Activated CD4-positive, alpha-beta memory T cell treated with anti-CD3 and anti-CD28 coated beads for 36 hours (primary cell): ENCODE data around the gene NOC4L. TPM values are rescaled to one million over a fixed set of nuclear protein-coding genes. Genes with fewer than 3 reads are reported as not detected.

Experiments
- CTCF ChIA-PET: fragments of 350-600 bp; sonication (Branson Sonifier 250); formaldehyde crosslinking; loops from one replicate; lab custom pipeline; 2021; ENCODE audit warnings: antibody characterized with exemption, inconsistent platforms; lab: Charles Lee
- POLR2A ChIA-PET: fragments of 350-600 bp; sonication (Branson Sonifier 250); formaldehyde crosslinking; loops from one replicate; lab custom pipeline; 2021; ENCODE audit warnings: antibody characterized with exemption; lab: Charles Lee
- DNase-seq: peaks from one replicate; pipeline ENCODE4 v3.0.0-alpha.2; 2020
- H3K27ac Mint-ChIP-seq: one replicate; pipeline ENCODE4 v1.8.0; 2021; ENCODE audit warnings: mixed read lengths
- H3K27me3 Mint-ChIP-seq: one replicate; pipeline ENCODE4 v1.8.0; 2021; ENCODE audit warnings: mixed read lengths
- H3K36me3 Mint-ChIP-seq: one replicate; pipeline ENCODE4 v1.8.0; 2021; ENCODE audit warnings: mixed read lengths
- H3K4me1 Mint-ChIP-seq: one replicate; pipeline ENCODE4 v1.8.0; 2021; ENCODE audit warnings: low read depth, mixed read lengths
- H3K4me3 Mint-ChIP-seq: one replicate; pipeline ENCODE4 v1.8.0; 2021; ENCODE audit warnings: mild to moderate bottlenecking, mixed read lengths
- H3K9me3 Mint-ChIP-seq: one replicate; pipeline ENCODE4 v1.8.0; 2021; ENCODE audit warnings: mixed read lengths
- intact Hi-C: fragments of 100-400 bp; cut with micrococcal nuclease; formaldehyde crosslinking; loops from one replicate; pipeline ENCODE4 v1.15.1; 2023
- total RNA-seq, 2 experiments: library from RNA; stranded (reverse); gene quantifications; one replicate each; pipeline ENCODE4 v1.2.3, GENCODE V29; 2021

The NOC4L gene
- total RNA-seq, 2 experiments from 2014 or later: 29.8 to 30.5 TPM

- no peak overlapping the region for H3K4me3 Mint-ChIP-seq
- intact Hi-C loops: no loop called here
- H3K27ac Mint-ChIP-seq: no peak overlapping the region
- peaks cover 19% of the 10 kb centered on the region for H3K36me3 Mint-ChIP-seq
- CTCF ChIA-PET: interaction anchor here (1.1 to 1.9 kb wide), 2 partner anchors 11 to 13 kb away, joined by 3 to 5 read pairs; no protein-coding TSS in a partner anchor
- peaks cover 2% of the 10 kb centered on the region for H3K9me3 Mint-ChIP-seq
- peak; percentile 7 for DNase-seq
- POLR2A ChIA-PET: no interaction called here
- no peaks in the 10 kb centered on the region for H3K27me3 Mint-ChIP-seq
- peaks cover 17% of the 10 kb centered on the region for H3K4me1 Mint-ChIP-seq
Observed at GRCh38 chr12:132140501-132140900, 3.8 kb upstream of the NOC4L start.

DNA sequence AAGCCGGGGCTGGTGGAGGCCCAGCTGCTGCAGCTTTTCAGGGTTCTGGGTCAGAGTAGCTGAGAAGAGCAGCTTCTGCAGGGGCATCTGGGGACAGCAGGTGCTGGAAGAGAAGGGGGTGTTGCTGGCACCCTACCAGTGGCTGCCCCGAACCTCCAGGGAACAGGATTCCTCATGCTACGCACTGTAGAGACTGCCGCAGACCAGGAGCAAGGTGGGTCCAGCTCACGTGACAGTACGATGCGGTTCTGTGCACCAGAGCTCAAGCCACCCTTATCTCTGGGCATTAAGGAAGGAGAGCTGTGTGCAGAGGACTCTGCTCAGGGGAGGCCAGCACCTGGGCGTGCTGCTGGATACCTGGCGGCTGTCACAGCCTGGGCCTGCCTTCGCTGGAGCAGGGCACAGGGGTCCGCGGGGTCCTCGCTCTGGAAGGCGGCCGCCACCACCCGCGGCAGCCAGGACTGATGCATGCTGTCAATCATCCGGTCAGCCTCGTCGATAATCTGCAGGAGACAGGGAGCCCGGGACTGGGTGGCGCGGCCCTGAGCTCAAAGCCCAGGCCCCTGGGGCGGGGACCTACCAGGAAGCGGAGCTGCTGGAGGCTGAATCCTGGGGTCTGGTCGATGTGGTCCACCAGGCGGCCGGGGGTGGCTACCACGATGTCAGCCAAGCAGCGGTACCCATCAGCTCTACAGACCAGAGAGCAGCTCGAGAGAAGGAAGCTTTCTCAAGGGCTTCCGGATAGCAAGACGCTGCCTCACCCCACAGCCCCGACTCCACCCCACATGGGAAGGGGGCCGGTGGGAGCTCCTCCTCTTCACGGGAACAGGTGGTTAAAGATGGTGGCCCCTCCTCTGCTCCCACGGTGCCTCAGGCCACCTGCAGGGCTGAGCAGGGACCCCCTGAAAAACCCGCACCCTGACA is 3.1 kb upstream of the NOC4L start:
- H3K4me3 Mint-ChIP-seq: no peak overlapping the region
- intact Hi-C loops: no loop called here
- ChIA-PET CTCF (interaction anchor here (0.9 to 1.9 kb wide), 3 partner anchors 12 to 274 kb away, joined by 3 to 5 read pairs (median 4); no protein-coding TSS in a partner anchor), POLR2A (no interaction called here)
- peaks cover 22% of the 10 kb centered on the region for H3K36me3 Mint-ChIP-seq
- peaks cover 24% of the 10 kb centered on the region for H3K4me1 Mint-ChIP-seq
- H3K9me3 Mint-ChIP-seq: peaks cover 2% of the 10 kb centered on the region
- no peaks in the 10 kb centered on the region for H3K27me3 Mint-ChIP-seq
- no peak overlapping the region for H3K27ac Mint-ChIP-seq
- DNase-seq: peak; percentile 7

DNA sequence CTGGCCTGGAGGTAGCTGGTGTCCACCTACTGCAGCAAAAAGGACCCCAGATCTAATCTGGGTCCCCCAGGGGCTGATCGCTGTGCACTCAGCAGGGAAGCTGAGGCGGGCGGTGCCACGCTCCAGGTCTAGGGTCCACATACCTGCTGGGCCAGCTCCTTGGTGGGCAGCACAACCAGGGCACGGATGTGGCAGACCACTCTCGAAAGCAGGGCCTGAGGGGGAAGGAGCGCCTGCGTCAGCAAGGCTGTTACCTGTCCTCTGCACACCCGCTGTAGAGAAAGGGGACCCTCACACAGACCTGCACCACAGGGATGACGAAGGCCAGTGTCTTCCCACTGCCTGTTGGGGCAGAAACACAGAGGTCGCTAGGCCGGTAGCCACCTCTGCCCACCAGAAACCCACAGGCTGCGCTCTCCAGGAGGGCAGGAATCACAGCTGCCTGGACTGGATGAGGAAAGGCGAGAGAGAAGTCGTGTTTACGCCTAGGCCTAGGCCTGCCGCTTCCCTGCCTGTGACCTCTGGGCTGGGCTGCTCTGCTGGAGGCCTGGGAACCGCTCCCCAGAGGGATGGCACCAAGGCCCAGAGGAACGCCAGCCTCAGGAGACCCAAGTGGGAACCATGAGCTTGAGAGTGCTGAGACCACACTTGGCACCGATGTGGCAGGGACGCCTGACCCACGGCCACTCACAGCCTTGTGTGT is 2.1 kb upstream of the NOC4L start:
- no peak overlapping the region for H3K27ac Mint-ChIP-seq

GRCh38 chr12:132142679-132143335 is 1.4 kb upstream of the NOC4L start:
- Mint-ChIP-seq H3K4me3 (peak overlapping the region; percentile 69), H3K27ac (peak overlapping the region; percentile 9), H3K4me1 (peaks cover 27% of the 10 kb centered on the region), H3K36me3 (peaks cover 22% of the 10 kb centered on the region), H3K27me3 (no peaks in the 10 kb centered on the region), H3K9me3 (no peaks in the 10 kb centered on the region)
- peak; percentile 9 for DNase-seq
- ChIA-PET CTCF (interaction anchor here (1.9 kb wide), 1 partner anchor 11 kb away, joined by 9 read pairs; no protein-coding TSS in a partner anchor), POLR2A (no interaction called here)
- intact Hi-C loops: no loop called here

More for the DNA sequence above, 2.1 kb upstream of the NOC4L start:
- ChIA-PET POLR2A (no interaction called here), CTCF (interaction anchor here (0.9 to 1.9 kb wide), 2 partner anchors 12 to 273 kb away, joined by 4 to 9 read pairs; no protein-coding TSS in a partner anchor)
- Mint-ChIP-seq H3K9me3 (no peaks in the 10 kb centered on the region), H3K4me3 (peak overlapping the region; percentile 69), H3K4me1 (peaks cover 27% of the 10 kb centered on the region), H3K36me3 (peaks cover 22% of the 10 kb centered on the region), H3K27me3 (no peaks in the 10 kb centered on the region)
- DNase-seq: peak; percentile 7
- intact Hi-C loops: no loop called here

DNA sequence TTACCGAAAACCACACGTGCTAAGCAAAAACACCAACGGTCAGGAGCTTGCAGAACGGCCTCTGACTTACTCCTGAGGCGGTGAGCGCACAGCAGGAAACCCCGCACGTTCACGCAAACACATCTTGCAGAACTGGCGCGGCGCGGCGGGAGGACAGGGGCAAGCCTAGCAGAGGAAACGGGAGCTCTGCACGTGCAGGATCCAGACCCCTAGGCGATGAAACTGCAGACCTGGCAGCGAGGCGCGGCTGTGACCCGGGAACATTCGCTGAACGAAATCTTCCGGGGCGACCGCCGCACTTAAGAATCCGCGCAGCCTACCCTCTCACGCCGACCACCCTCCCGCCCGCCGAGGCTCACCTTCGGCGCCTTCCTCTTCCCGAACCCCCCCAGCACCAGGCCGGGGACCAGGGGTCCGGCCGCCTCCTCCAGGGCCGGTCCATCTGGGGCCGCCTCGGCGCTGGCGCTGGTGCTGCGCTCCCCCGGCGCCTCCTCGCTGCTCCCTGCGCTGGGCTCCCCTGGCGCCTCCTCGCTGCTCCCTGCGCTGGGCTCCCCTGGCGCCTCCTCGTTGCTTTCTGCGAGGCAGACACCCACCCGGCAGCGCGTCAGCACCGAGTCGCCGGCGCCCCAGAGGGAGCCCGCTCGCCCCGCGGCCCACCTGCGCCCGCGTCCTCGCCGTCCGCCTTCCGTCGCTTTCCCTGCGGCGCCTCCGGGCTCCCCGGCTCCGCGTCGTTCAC is 753 bp upstream of the NOC4L start:
- H3K4me3 Mint-ChIP-seq: peak overlapping the region; percentile 69
- H3K36me3 Mint-ChIP-seq: peaks cover 21% of the 10 kb centered on the region
- CTCF ChIA-PET: interaction anchor here (1.9 kb wide), 1 partner anchor 10 kb away, joined by 9 read pairs; no protein-coding TSS in a partner anchor
- intact Hi-C loops: loop anchor here (1.0 kb wide), 1 partner anchor 59 kb away; no protein-coding TSS in a partner anchor
- H3K9me3 Mint-ChIP-seq: no peaks in the 10 kb centered on the region
- POLR2A ChIA-PET: no interaction called here
- peaks cover 27% of the 10 kb centered on the region for H3K4me1 Mint-ChIP-seq
- DNase-seq: peak; percentile 42
- no peaks in the 10 kb centered on the region for H3K27me3 Mint-ChIP-seq
- H3K27ac Mint-ChIP-seq: peak overlapping the region; percentile 9

DNA sequence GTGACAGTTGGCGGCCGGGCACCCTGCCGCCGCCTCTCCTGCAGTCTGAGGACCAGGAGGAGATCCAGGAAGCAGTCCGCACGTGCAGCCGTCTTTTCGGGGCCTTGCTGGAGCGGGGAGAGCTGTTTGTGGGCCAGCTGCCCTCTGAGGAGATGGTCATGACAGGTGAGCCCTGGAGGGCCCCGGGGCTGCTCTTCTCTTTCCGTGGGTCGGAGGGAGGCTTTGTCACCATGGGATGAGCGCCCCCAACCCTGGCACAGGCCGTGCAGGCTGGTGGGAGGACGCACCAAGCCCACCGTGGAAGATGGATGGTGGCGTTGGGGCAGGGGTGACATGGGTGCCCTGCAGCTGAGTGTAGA is 532 bp downstream of the NOC4L start:
- Mint-ChIP-seq H3K9me3 (no peaks in the 10 kb centered on the region), H3K27me3 (no peaks in the 10 kb centered on the region), H3K27ac (peak overlapping the region; percentile 76), H3K4me3 (peak overlapping the region; percentile 87), H3K36me3 (peaks cover 14% of the 10 kb centered on the region), H3K4me1 (peaks cover 27% of the 10 kb centered on the region)
- ChIA-PET POLR2A (interaction anchor here (0.8 kb wide), 1 partner anchor 9 kb away, joined by 3 read pairs; no protein-coding TSS in a partner anchor), CTCF (interaction anchor here (1.1 kb wide), 1 partner anchor 9 kb away, joined by 4 read pairs; no protein-coding TSS in a partner anchor)
- intact Hi-C loops: loop anchor here (1.0 kb wide), 1 partner anchor 60 kb away; no protein-coding TSS in a partner anchor
- DNase-seq: peak; percentile 29

GRCh38 chr12:132145334-132145733 is 1.1 kb downstream of the NOC4L start:
- Mint-ChIP-seq H3K4me3 (peak overlapping the region; percentile 87), H3K27ac (peak overlapping the region; percentile 76), H3K27me3 (no peaks in the 10 kb centered on the region), H3K9me3 (no peaks in the 10 kb centered on the region), H3K36me3 (peaks cover 10% of the 10 kb centered on the region), H3K4me1 (peaks cover 27% of the 10 kb centered on the region)
- intact Hi-C loops: no loop called here
- ChIA-PET POLR2A (interaction anchor here (0.8 kb wide), 1 partner anchor 8 kb away, joined by 3 read pairs; no protein-coding TSS in a partner anchor), CTCF (interaction anchor here (1.1 kb wide), 1 partner anchor 9 kb away, joined by 4 read pairs; no protein-coding TSS in a partner anchor)
- DNase-seq: peak; percentile 10

DNA sequence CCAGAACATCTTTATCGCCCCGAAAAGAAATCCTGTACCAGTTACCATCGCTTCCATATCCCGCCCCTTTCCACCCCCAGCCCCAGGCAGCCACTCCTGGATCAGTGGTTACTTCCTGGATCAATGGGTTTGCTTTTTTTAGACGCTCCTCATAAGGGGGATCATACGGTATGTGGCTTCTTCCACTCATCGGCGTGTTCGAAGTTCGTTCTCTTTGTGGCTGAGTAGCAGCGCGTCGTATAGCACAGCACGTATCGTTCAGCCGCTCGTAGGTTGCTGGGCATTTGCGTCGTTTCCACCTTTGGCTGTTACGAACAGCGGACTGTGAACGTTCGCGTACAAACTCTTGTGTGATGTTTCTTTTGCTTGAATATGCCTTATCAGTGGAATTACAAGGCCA is 1.8 kb downstream of the NOC4L start:
- CTCF ChIA-PET: interaction anchor here (1.1 kb wide), 1 partner anchor 8 kb away, joined by 4 read pairs; no protein-coding TSS in a partner anchor
- Mint-ChIP-seq H3K27me3 (no peaks in the 10 kb centered on the region), H3K9me3 (no peaks in the 10 kb centered on the region), H3K4me1 (peaks cover 27% of the 10 kb centered on the region), H3K27ac (no peak overlapping the region), H3K4me3 (peak overlapping the region; percentile 87), H3K36me3 (peaks cover 11% of the 10 kb centered on the region)
- POLR2A ChIA-PET: no interaction called here
- intact Hi-C loops: no loop called here
- peak; percentile 6 for DNase-seq

DNA sequence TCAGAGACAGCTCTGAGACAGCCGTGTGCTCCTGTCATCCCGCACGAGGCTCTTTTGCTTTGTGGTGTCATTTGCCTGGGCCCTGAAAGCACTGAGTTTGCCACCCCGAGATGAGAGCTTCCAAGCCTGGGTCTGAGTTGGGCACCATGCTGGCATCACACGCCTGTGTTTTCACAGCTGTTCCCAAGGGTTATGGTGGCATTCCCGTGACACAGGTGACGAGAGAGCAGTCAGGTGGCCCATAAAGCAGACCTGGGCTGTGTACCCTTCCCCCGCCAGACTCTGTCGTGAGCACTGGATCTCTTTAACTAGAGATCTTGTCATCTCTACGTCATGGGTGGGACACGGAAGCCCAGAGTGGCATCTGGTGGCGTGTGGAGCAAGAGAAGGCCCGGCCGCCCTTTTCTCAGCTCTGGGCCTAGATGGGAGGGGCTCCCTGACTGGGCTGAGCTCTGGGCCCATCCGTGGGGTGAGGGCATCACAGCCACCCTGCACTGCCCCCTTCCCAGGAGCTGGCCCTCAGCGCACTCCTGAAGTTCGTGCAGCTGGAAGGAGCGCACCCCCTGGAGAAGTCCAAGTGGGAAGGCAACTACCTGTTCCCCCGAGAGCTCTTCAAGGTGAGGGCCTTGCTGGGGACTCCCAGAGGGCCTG is 2.6 kb downstream of the NOC4L start:
- intact Hi-C loops: no loop called here
- POLR2A ChIA-PET: no interaction called here
- Mint-ChIP-seq H3K27me3 (no peaks in the 10 kb centered on the region), H3K36me3 (peaks cover 11% of the 10 kb centered on the region), H3K9me3 (no peaks in the 10 kb centered on the region), H3K27ac (no peak overlapping the region), H3K4me3 (no peak overlapping the region), H3K4me1 (peaks cover 27% of the 10 kb centered on the region)
- CTCF ChIA-PET: no interaction called here
- DNase-seq: no peak

DNA sequence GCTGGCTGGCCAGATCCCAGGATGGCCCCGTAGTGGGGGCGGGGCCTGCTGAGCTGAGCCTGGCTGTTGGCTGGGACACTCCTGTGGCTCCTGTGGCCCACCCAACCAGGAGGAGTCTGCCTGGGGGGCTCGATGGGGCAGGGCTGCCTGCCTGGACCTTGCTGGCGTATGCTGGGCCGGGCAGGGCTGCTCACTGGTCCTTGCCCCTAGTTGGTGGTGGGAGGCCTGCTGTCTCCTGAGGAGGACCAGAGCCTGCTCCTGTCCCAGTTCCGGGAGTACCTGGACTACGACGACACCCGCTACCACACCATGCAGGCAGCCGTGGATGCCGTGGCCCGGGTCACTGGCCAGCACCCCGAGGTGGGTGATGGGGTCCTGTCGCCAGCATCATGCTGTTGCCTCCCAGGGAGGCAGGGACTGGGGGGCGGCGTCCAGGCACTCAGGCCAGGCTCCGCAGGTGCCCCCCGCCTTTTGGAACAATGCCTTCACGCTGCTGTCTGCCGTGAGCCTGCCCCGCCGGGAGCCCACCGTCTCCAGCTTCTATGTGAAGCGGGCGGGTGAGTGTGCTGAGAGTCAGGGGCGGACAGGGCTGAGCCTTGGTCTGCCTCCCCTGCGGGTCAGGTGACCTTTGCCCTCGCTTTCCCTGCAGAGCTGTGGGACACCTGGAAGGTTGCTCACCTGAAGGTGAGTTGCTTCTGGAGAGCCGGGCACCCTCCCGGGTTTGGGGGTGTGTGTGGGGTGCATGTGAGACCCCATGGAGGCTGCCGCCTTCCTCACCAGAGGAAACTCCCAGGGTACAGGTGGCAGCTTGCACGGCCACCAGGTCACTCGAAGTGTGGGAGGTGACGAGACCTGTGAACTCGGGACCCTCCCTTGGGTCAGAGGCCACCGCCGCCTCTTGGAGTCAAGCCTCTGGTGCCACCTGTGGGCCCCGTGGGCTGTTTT is 3.4 kb downstream of the NOC4L start:
- Mint-ChIP-seq H3K27ac (no peak overlapping the region), H3K4me3 (no peak overlapping the region)
- POLR2A ChIA-PET: no interaction called here

More for the DNA sequence above, 3.4 kb downstream of the NOC4L start:
- no peaks in the 10 kb centered on the region for H3K9me3 Mint-ChIP-seq
- no peak for DNase-seq
- no peaks in the 10 kb centered on the region for H3K27me3 Mint-ChIP-seq
- intact Hi-C loops: no loop called here
- peaks cover 24% of the 10 kb centered on the region for H3K4me1 Mint-ChIP-seq
- CTCF ChIA-PET: no interaction called here
- peaks cover 11% of the 10 kb centered on the region for H3K36me3 Mint-ChIP-seq
